ENCODE data around the gene GZMM. TPM values are rescaled to one million over a fixed set of nuclear protein-coding genes. Genes with fewer than 3 reads are reported as not detected.

GZMM gene
- total and polyA plus RNA-seq, 3 donors from 2014 or later, result 0.31 to 2.2 (median 1.4) TPM

DNA sequence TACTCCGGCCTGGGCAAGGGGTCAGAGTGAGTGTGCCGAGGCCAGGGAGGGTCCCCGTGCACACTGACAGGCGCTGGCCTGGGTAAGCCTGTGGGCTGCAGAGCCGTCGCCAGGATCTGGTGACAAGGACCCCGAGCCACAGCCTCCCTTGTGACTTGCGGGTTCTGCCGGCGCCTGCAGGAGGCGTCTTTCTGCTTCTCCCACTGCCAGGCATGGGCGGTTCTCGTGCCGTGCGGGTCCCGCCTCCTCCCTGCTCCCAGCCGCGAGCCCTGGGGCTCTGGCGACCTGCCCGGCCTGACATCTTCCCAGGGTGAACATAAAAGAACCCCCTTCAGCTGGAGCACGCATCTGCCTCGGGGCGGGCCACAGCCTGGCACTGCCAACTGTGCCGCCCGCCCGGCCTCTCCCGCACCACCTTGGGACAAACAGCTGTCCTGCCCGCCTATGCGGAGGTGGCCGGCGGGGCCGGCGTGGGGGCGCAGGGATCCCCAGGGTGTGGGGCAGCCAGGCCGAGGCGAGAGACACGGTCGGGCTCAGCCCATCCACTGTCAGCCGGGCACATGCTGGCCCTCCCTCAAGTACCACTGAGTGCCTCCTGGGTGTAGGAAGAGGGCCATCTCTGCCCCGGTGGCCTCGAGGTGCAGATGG lies 44.4 kb downstream of the GZMM start:
- no peaks in the 10 kb centered on the region for H3K36me3 ChIP-seq (ENCODE audit: low read depth, missing control alignments)
- WGBS, 2 donors, result 17 to 19% methylated on average over 7 to 29 of the region's 41 CpGs
- DNase-seq, result peak; percentile 88
- H3K27me3 ChIP-seq, result no peaks in the 10 kb centered on the region
- H3K27ac ChIP-seq, result no peak overlapping the region
- H3K4me1 ChIP-seq, result peaks cover 16% of the 10 kb centered on the region
- intact Hi-C loops (cut with DNase I; ENCODE audit: low total_unique reads), result no loop called here
- no peaks in the 10 kb centered on the region for H3K9me3 ChIP-seq
- no peak overlapping the region for H3K4me3 ChIP-seq
- TF ChIP-seq, protein P1, sequence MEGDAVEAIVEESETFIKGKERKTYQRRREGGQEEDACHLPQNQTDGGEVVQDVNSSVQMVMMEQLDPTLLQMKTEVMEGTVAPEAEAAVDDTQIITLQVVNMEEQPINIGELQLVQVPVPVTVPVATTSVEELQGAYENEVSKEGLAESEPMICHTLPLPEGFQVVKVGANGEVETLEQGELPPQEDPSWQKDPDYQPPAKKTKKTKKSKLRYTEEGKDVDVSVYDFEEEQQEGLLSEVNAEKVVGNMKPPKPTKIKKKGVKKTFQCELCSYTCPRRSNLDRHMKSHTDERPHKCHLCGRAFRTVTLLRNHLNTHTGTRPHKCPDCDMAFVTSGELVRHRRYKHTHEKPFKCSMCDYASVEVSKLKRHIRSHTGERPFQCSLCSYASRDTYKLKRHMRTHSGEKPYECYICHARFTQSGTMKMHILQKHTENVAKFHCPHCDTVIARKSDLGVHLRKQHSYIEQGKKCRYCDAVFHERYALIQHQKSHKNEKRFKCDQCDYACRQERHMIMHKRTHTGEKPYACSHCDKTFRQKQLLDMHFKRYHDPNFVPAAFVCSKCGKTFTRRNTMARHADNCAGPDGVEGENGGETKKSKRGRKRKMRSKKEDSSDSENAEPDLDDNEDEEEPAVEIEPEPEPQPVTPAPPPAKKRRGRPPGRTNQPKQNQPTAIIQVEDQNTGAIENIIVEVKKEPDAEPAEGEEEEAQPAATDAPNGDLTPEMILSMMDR (IDR thresholded peaks at IDR 0.05), result peak; percentile 37 to 62 (median 39)
- no peak for TF ChIP-seq POLR2A (IDR thresholded peaks at IDR 0.05)

DNA sequence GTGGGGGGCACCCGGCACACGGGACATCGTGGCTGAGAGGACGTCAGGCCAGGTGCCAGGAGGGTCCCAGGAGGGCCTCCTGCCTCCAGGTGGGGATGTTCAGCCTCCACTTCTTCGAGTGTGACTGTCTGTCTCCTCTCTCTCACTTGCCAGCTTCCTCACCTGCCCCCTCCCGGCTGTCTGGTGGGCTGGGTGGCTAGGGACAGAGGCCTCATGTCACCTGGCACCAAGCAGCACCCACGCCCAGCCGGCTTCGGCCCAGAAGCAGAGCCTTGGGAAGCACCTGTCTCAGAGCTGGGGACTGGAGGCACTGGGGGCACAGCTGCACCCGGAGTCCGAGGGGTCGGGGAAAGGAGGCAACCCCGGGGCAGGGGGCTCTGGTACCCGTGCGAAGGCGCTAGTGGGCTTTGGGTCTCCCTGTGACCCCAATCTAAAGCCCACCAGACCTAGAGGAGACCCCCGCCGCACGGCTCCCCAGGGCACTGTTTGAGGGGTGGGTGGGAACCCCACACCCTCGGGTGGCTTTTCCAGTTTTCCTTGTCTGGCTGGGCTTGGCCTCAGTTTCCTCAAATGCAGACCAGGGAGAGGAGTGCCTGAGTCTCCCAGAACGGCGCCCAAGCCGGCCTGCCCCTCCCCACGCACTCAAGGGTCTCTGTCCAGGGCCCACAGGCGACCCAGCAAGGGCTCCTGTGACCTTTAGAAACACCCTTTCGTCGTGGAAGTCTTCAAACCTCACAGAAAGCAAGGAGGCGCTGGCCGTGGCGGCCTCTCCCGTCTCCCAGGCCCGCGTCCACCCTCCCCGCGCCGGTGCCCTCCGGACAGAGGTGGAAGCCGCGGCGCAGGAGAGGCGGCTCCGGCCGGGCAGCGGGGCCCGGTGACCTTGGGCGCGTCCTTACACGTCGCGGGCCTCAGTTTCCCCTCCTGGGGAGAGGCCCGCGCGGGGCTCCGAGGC lies 45.2 kb downstream of the GZMM start:
- WGBS, 2 donors, result 0 to 15% methylated on average over 1 to 54 of the region's 54 CpGs
- Histone ChIP-seq H3K27me3 (no peaks in the 10 kb centered on the region), H3K36me3 (ENCODE audit: low read depth, missing control alignments) (no peaks in the 10 kb centered on the region), H3K27ac (no peak overlapping the region), H3K9me3 (no peaks in the 10 kb centered on the region), H3K4me1 (peaks cover 16% of the 10 kb centered on the region), H3K4me3 (peak overlapping the region; percentile 18 to 42)
- intact Hi-C loops (cut with DNase I; ENCODE audit: low total_unique reads), result no loop called here
- no peak for TF ChIP-seq POLR2A (IDR thresholded peaks at IDR 0.05)
- TF ChIP-seq, protein P1 (IDR thresholded peaks at IDR 0.05), result no peak
- DNase-seq, result no peak

DNA sequence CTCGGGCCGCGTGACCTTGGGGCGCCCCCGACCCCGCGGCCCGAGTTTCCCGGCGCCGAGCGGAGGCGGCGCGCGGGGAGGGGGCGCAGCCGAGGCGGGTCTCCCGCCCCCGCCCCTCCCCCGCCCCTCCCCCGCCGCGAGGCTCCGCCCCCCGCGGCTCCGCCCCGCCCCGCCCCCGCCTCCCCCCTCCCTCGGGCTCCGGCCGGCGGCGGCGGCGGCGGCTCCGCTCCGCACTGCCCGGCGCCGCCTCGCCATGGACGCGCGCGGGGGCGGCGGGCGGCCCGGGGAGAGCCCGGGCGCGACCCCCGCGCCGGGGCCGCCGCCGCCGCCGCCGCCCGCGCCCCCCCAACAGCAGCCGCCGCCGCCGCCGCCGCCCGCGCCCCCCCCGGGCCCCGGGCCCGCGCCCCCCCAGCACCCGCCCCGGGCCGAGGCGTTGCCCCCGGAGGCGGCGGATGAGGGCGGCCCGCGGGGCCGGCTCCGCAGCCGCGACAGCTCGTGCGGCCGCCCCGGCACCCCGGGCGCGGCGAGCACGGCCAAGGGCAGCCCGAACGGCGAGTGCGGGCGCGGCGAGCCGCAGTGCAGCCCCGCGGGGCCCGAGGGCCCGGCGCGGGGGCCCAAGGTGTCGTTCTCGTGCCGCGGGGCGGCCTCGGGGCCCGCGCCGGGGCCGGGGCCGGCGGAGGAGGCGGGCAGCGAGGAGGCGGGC lies 46.0 kb downstream of the GZMM start, which contains the start of gene HCN2:
Gene HCN2 (plus strand): TSS at position 189 of the 703 bp plus-strand sequence. CDS start 65 bp downstream, at position 254.
- Histone ChIP-seq H3K27ac (no peak within 1 kb of the TSS), H3K36me3 (ENCODE audit: low read depth, missing control alignments) (no peaks in the 10 kb centered on the region), H3K4me1 (peaks cover 12% of the 10 kb centered on the region), H3K9me3 (no peaks in the 10 kb centered on the region), H3K27me3 (no peaks in the 10 kb centered on the region), H3K4me3 (peak within 1 kb of the TSS; percentile 18 to 42)
- DNase-seq, result no peak
- 2% methylated on average over 59 of the region's 132 CpGs; no CpG with 5 or more reads in 1 of the 2 donors for WGBS, 2 donors
- intact Hi-C loops (cut with DNase I; ENCODE audit: low total_unique reads), result no loop called here
- no peak for TF ChIP-seq POLR2A (IDR thresholded peaks at IDR 0.05)

DNA sequence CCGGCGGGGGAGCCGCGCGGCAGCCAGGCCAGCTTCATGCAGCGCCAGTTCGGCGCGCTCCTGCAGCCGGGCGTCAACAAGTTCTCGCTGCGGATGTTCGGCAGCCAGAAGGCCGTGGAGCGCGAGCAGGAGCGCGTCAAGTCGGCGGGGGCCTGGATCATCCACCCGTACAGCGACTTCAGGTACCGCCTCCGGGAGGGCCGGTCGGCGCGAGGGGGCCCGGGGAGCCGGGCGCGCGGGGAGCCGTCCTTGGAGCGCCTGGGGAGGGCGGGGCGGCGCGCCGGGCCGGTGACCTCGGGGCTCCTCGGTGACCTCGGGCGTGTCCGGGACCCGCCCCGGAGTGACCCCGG lies 46.5 kb downstream of the GZMM start:
- intact Hi-C loops (cut with DNase I; ENCODE audit: low total_unique reads), result no loop called here
- H3K36me3 ChIP-seq (ENCODE audit: low read depth, missing control alignments), result no peaks in the 10 kb centered on the region
- no CpG with 5 or more reads among the region's 50 CpGs for WGBS, 2 donors
- H3K4me3 ChIP-seq, result peak overlapping the region in 1 of 2 donors; percentile 23
- H3K27me3 ChIP-seq, result no peaks in the 10 kb centered on the region
- no peak for DNase-seq
- H3K9me3 ChIP-seq, result no peaks in the 10 kb centered on the region
- no peak overlapping the region for H3K27ac ChIP-seq
- peaks cover 12% of the 10 kb centered on the region for H3K4me1 ChIP-seq
- TF ChIP-seq POLR2A (IDR thresholded peaks at IDR 0.05), result no peak
- TF ChIP-seq, protein P1 (IDR thresholded peaks at IDR 0.05), result no peak

DNA sequence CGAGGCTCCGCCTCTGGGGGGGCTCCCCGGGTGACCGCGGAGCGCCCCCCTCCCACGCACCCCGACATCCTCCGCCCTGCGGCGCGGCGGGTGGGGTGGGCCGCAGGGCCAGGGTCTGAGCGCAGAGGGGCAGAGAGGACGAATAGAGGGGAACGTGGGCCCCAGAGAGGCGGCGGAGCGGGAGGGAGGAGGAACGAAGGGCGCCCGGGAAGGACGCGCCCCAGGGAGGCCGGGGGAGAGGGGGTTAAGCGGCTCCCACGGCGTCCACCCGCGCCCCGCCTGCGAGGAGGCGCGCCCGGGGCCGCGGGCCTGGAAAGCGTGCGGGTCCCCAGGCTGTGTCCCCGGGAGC lies 46.9 kb downstream of the GZMM start:
- no peaks in the 10 kb centered on the region for H3K9me3 ChIP-seq
- TF ChIP-seq POLR2A (IDR thresholded peaks at IDR 0.05), result no peak
- TF ChIP-seq, protein P1 (IDR thresholded peaks at IDR 0.05), result no peak
- intact Hi-C loops (cut with DNase I; ENCODE audit: low total_unique reads), result no loop called here
- H3K27ac ChIP-seq, result no peak overlapping the region
- WGBS, 2 donors, result 3% methylated on average over 36 of the region's 41 CpGs; no CpG with 5 or more reads in 1 of the 2 donors
- H3K4me1 ChIP-seq, result peaks cover 12% of the 10 kb centered on the region
- no peaks in the 10 kb centered on the region for H3K36me3 ChIP-seq (ENCODE audit: low read depth, missing control alignments)
- H3K4me3 ChIP-seq, result peak overlapping the region in 1 of 2 donors; percentile 23
- H3K27me3 ChIP-seq, result no peaks in the 10 kb centered on the region
- no peak for DNase-seq
